Measurements from ENCODE around the gene ANP32E. TPM values are rescaled to one million over a fixed set of nuclear protein-coding genes. Genes with fewer than 3 reads are reported as not detected.
"Not testable (repeated sequence)": the region's sequence is repeated elsewhere in the genome, so short reads cannot be mapped to it uniquely, and the experiment has no call there.

The ANP32E gene
- total RNA-seq, 4 donors from 2014 or later = 19.3 to 25.8 (median 24.5) TPM

GRCh38 chr1:150234566-150235293 lies 1.2 kb downstream of the ANP32E start:
- Histone ChIP-seq H3K27ac (peak overlapping the region; percentile 85 to 99 (median 96)), H3K9me3 (no peaks in the 10 kb centered on the region), H3K4me1 (peaks cover 5 to 9% of the 10 kb centered on the region in 2 donors), H3K4me3 (replicated peaks in 1 of 3) (peak overlapping the region; percentile 76 to 91 (median 85)), H3K36me3 (no peaks in the 10 kb centered on the region), H3K27me3 (no peaks in the 10 kb centered on the region)
- intact Hi-C loops (cut with DNase I) = no loop called here
- WGBS, 2 donors = 0% methylated on average over 41 to 51 of the region's 78 CpGs
- DNase-seq = peak; percentile 83 to 89
- TF ChIP-seq CTCF (IDR thresholded peaks at IDR 0.05) (no peak), POLR2A (IDR thresholded peaks at IDR 0.05) (peak in 1 of 2 donors; percentile 71)

GRCh38 chr1:150234309-150234565 lies 1.7 kb downstream of the ANP32E start:
- TF ChIP-seq CTCF (IDR thresholded peaks at IDR 0.05) = no peak
- no peak for TF ChIP-seq POLR2A (IDR thresholded peaks at IDR 0.05)
- no peaks in the 10 kb centered on the region for H3K9me3 ChIP-seq
- no peaks in the 10 kb centered on the region for H3K36me3 ChIP-seq
- peak overlapping the region; percentile 76 to 91 (median 85) for H3K4me3 ChIP-seq (replicated peaks in 1 of 3)
- DNase-seq = no peak
- H3K27ac ChIP-seq = peak overlapping the region; percentile 85 to 99 (median 96)
- peaks cover 5 to 9% of the 10 kb centered on the region in 2 donors for H3K4me1 ChIP-seq
- intact Hi-C loops (cut with DNase I) = no loop called here
- 0 to 1% methylated on average over 9 of the region's 9 CpGs for WGBS, 2 donors
- H3K27me3 ChIP-seq = no peaks in the 10 kb centered on the region

- no peaks in the 10 kb centered on the region for H3K36me3 ChIP-seq
- TF ChIP-seq CTCF (IDR thresholded peaks at IDR 0.05) (no peak), POLR2A (IDR thresholded peaks at IDR 0.05) (no peak)
- H3K4me1 ChIP-seq = peaks cover 5 to 9% of the 10 kb centered on the region in 2 donors
- peak overlapping the region; percentile 76 to 91 (median 85) for H3K4me3 ChIP-seq (replicated peaks in 1 of 3)
- peak overlapping the region; percentile 85 to 99 (median 96) for H3K27ac ChIP-seq
- WGBS, 2 donors = 12 to 16% methylated on average over 15 of the region's 15 CpGs
- no peaks in the 10 kb centered on the region for H3K27me3 ChIP-seq
- intact Hi-C loops (cut with DNase I) = no loop called here
- no peaks in the 10 kb centered on the region for H3K9me3 ChIP-seq
- peak; percentile 27 to 37 for DNase-seq
These were observed 2.3 kb downstream of the ANP32E start for GRCh38 chr1:150233359-150234308.

GRCh38 chr1:150232921-150233320 lies 3.0 kb downstream of the ANP32E start:
- 79 to 85% methylated on average over 10 of the region's 10 CpGs for WGBS, 2 donors
- H3K27me3 ChIP-seq; H3K4me1 ChIP-seq; H3K27ac ChIP-seq; H3K4me3 ChIP-seq (replicated peaks in 1 of 3); intact Hi-C loops (cut with DNase I); H3K9me3 ChIP-seq; H3K36me3 ChIP-seq; DNase-seq: not testable (repeated sequence)

GRCh38 chr1:150228246-150228645 lies 7.7 kb downstream of the ANP32E start:
- DNase-seq; H3K4me1 ChIP-seq; H3K4me3 ChIP-seq (replicated peaks in 1 of 3); H3K9me3 ChIP-seq; H3K27ac ChIP-seq; H3K27me3 ChIP-seq; intact Hi-C loops (cut with DNase I): not testable (repeated sequence)
- H3K36me3 ChIP-seq = peaks cover 20 to 26% of the 10 kb centered on the region in 2 donors
- 99% methylated on average over 10 of the region's 10 CpGs for WGBS, 2 donors

- Histone ChIP-seq H3K27me3 (no peaks in the 10 kb centered on the region), H3K27ac (no peak overlapping the region), H3K9me3 (no peaks in the 10 kb centered on the region), H3K36me3 (peaks cover 20 to 26% of the 10 kb centered on the region in 2 donors), H3K4me3 (replicated peaks in 1 of 3) (no peak overlapping the region), H3K4me1 (no peaks in the 10 kb centered on the region)
- intact Hi-C loops (cut with DNase I) = no loop called here
- TF ChIP-seq CTCF (IDR thresholded peaks at IDR 0.05) = no peak
- TF ChIP-seq POLR2A (IDR thresholded peaks at IDR 0.05) = no peak
- no peak for DNase-seq
These were observed 8.7 kb downstream of the ANP32E start for GRCh38 chr1:150227228-150227627.
